ENCODE measurements around the gene TMEM132D. TPM values are rescaled to one million over a fixed set of nuclear protein-coding genes. Genes with fewer than 3 reads are reported as not detected.

TMEM132D gene
- total RNA-seq, 1 donor from 2014 or later: 1.1 TPM

DNA sequence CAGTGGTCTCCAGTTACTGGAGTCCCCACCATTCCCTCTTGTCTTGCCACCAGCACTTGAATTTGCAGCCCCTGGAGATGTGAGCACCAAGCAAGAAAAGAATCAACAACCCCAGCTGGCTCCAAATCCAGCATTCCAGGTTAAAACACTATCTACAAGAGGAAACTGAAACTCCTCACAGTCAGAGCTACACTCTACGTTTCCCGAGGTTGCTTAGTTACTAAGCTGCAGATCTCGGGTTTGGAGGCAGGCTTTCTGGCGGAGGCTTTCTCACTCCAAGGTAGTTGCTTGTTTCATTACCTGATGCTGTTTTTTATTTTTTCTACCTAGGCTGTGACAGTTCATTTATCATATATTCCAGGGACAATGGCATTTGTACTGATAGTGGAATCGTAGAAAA, 802.4 kb downstream of the TMEM132D start:
- H3K27me3 ChIP-seq: no peaks in the 10 kb centered on the region
- no peak for TF ChIP-seq EZH2phosphoT487 (IDR thresholded peaks at IDR 0.05)
- TF ChIP-seq, protein P1, sequence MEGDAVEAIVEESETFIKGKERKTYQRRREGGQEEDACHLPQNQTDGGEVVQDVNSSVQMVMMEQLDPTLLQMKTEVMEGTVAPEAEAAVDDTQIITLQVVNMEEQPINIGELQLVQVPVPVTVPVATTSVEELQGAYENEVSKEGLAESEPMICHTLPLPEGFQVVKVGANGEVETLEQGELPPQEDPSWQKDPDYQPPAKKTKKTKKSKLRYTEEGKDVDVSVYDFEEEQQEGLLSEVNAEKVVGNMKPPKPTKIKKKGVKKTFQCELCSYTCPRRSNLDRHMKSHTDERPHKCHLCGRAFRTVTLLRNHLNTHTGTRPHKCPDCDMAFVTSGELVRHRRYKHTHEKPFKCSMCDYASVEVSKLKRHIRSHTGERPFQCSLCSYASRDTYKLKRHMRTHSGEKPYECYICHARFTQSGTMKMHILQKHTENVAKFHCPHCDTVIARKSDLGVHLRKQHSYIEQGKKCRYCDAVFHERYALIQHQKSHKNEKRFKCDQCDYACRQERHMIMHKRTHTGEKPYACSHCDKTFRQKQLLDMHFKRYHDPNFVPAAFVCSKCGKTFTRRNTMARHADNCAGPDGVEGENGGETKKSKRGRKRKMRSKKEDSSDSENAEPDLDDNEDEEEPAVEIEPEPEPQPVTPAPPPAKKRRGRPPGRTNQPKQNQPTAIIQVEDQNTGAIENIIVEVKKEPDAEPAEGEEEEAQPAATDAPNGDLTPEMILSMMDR (IDR thresholded peaks at IDR 0.05): no peak
- TF ChIP-seq EZH2 (IDR thresholded peaks at IDR 0.05): no peak
- peak; percentile 62 for DNase-seq (ENCODE audit: low spot score)
- Mint-ChIP-seq H3K27me3 (ENCODE audit: insufficient read depth, low read depth) (peaks cover 8% of the 10 kb centered on the region), H3K36me3 (no peaks in the 10 kb centered on the region), H3K9me3 (peaks cover under 1% of the 10 kb centered on the region), H3K4me1 (peaks cover 35% of the 10 kb centered on the region), H3K4me3 (no peak overlapping the region), H3K27ac (peak overlapping the region; percentile 28)
- peak overlapping the region; percentile 13 for H3K27ac ChIP-seq
- peak overlapping the region; percentile 44 for H3K4me2 ChIP-seq
- H3K4me1 ChIP-seq: peaks cover 8% of the 10 kb centered on the region
- H3K9ac ChIP-seq: no peak overlapping the region
- H3K36me3 ChIP-seq: no peaks in the 10 kb centered on the region
- no peaks in the 10 kb centered on the region for H3K79me2 ChIP-seq (ENCODE audit: low read depth)
- H3K9me3 ChIP-seq (ENCODE audit: low read depth): no peaks in the 10 kb centered on the region
- no peak overlapping the region for H3K4me3 ChIP-seq
- no peaks in the 10 kb centered on the region for H3F3A ChIP-seq (ENCODE audit: low read depth)
- H2AFZ ChIP-seq (replicated peaks): no peak overlapping the region
- H4K20me1 ChIP-seq (ENCODE audit: low read depth): no peaks in the 10 kb centered on the region

DNA sequence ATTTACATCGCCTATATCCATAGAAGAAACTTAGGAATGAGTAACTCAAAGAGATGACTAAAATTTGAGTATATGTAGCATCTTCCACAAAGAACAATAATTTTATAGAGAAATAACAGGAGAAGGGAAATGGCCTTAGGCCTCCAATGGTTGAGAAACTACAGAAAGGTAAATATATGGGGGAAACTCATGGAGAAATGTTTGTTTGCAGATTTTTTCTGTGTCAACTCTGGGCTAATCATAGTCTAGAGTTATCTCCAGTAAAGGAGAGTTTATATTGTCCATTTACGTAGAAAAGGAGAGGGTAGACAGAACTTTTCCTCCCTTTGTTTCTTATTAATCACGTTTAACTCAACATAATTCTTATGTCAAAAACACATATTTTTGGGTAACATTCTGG, 806.4 kb downstream of the TMEM132D start:
- H3K9ac ChIP-seq: no peak overlapping the region
- Mint-ChIP-seq H3K27me3 (ENCODE audit: insufficient read depth, low read depth) (peaks cover 9% of the 10 kb centered on the region), H3K4me3 (no peak overlapping the region), H3K27ac (no peak overlapping the region), H3K36me3 (no peaks in the 10 kb centered on the region), H3K9me3 (peaks cover 2% of the 10 kb centered on the region), H3K4me1 (peaks cover 28% of the 10 kb centered on the region)
- H4K20me1 ChIP-seq (ENCODE audit: low read depth): no peaks in the 10 kb centered on the region
- no peaks in the 10 kb centered on the region for H3K36me3 ChIP-seq
- no peak overlapping the region for H3K4me2 ChIP-seq
- no peak overlapping the region for H3K4me3 ChIP-seq
- H3K27ac ChIP-seq: no peak overlapping the region
- H3K4me1 ChIP-seq: peaks cover 8% of the 10 kb centered on the region
- H3F3A ChIP-seq (ENCODE audit: low read depth): no peaks in the 10 kb centered on the region
- H3K27me3 ChIP-seq: no peaks in the 10 kb centered on the region
- no peaks in the 10 kb centered on the region for H3K9me3 ChIP-seq (ENCODE audit: low read depth)
- no peak for DNase-seq (ENCODE audit: low spot score)
- no peaks in the 10 kb centered on the region for H3K79me2 ChIP-seq (ENCODE audit: low read depth)
- H2AFZ ChIP-seq (replicated peaks): no peak overlapping the region
- TF ChIP-seq, protein P1 (IDR thresholded peaks at IDR 0.05): no peak
- TF ChIP-seq EZH2 (IDR thresholded peaks at IDR 0.05): no peak

DNA sequence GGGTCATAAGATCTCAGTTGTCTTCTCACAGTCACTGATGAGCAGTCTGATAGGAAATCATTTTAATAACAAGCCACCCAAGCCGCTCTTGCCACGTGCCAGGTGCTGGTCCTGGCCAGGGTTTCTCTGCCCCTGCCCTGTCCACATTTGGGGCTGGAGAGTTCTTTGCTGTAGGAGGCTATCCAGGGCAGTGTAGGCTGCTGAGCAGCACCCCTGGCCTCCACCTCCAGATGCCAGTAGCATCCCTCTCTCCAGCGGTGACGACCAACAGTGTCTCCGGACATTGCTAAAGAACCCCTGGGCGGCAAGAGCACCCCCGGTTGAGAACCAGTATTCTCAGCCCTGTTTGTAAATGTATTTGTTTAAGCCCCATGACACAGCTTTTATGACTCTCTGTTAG, 806.9 kb downstream of the TMEM132D start:
- no peak overlapping the region for H3K4me3 Mint-ChIP-seq
- TF ChIP-seq, protein P1 (IDR thresholded peaks at IDR 0.05): no peak
- no peak for TF ChIP-seq EZH2 (IDR thresholded peaks at IDR 0.05)
- no peak for TF ChIP-seq EZH2phosphoT487 (IDR thresholded peaks at IDR 0.05)
- Histone ChIP-seq H3K4me2 (no peak overlapping the region), H3K4me1 (peaks cover 5% of the 10 kb centered on the region), H3K27me3 (no peaks in the 10 kb centered on the region), H3K9ac (no peak overlapping the region), H3K27ac (no peak overlapping the region), H3K4me3 (no peak overlapping the region), H3K36me3 (no peaks in the 10 kb centered on the region), H2AFZ (replicated peaks) (no peak overlapping the region), H3K79me2 (ENCODE audit: low read depth) (no peaks in the 10 kb centered on the region), H4K20me1 (ENCODE audit: low read depth) (no peaks in the 10 kb centered on the region), H3F3A (ENCODE audit: low read depth) (no peaks in the 10 kb centered on the region), H3K9me3 (ENCODE audit: low read depth) (no peaks in the 10 kb centered on the region)
- no peak for DNase-seq (ENCODE audit: low spot score)
- peaks cover 7% of the 10 kb centered on the region for H3K27me3 Mint-ChIP-seq (ENCODE audit: insufficient read depth, low read depth)
- H3K36me3 Mint-ChIP-seq: no peaks in the 10 kb centered on the region
- H3K9me3 Mint-ChIP-seq: peaks cover 2% of the 10 kb centered on the region
- H3K4me1 Mint-ChIP-seq: peaks cover 23% of the 10 kb centered on the region
- no peak overlapping the region for H3K27ac Mint-ChIP-seq
